ENCODE measurements around the gene PPP1R12A.
A peak's percentile ranks its signal among the peaks of the same experiment; 100 is the strongest.

PPP1R12A gene

DNA sequence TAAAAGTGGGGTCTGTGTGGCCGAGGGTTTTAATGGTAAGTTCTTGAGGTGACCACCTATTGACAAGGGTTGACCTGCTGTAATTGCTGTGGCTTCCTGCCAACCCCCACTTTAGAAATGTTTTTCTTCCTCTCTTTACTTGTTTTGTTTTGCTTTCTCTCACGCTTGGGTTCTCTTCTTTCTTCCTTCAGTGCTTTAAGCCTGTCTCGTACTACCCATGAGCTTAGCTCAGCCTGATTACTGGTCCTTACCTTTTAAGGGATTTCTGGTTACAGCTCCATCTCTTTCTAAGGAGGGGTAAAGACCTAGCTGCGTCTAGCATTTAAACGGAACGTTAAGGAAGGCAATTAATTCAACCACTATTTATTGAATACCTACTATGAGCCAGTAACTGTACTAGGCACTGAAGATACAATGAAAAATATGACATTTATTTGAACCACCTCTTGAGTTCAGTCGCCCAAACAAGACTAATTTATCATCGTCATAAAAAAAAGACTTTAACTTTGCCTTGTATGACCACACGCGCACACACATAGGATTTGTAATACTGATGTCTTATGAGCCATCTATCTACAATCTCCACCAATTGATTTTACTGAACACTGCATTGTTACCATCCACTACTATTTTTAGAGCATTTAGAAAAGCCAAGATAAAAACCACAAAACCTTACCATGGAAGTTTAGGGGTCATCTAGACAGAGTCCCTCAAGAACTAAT is 888 bp upstream of the PPP1R12A start:
- DNase-seq (ENCODE audit: low read depth), result no peak

DNA sequence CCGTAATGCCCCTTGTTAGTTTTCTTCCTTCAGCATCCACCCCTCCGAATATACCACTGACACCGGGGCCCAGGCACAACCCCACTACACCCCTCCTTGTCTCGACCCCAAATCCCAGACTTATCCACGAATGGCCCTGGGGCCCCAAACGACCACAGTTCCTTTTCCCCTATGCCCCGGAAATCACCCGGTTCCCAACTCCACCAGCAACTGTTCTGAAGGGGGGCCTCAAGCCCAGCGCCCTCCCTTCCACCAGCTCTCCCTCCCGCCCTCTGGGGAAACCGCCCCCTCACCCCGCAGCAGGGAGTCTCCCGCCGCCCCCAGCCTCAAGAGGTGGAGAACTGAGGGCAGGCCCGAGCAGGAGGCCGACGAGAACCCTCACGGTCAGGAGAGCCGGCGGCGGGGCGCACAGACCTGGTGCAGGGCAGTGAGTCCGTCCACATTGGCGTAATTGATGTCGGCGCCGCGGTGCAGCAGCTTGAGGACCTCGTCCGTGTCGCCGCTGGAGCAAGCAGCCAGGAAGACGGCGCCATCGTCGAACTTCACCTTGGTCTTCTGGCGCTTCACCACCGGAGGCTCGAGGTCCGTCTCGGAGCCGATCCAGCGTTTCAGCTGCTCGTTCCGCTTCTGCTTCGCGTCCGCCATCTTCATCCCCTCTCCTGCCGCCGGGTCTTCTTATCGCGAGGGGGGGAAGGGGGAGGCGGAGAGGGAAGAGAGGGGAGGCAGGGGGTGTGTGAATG is 446 bp downstream of the PPP1R12A start:
- DNase-seq (ENCODE audit: low read depth), result peak; percentile 36

DNA sequence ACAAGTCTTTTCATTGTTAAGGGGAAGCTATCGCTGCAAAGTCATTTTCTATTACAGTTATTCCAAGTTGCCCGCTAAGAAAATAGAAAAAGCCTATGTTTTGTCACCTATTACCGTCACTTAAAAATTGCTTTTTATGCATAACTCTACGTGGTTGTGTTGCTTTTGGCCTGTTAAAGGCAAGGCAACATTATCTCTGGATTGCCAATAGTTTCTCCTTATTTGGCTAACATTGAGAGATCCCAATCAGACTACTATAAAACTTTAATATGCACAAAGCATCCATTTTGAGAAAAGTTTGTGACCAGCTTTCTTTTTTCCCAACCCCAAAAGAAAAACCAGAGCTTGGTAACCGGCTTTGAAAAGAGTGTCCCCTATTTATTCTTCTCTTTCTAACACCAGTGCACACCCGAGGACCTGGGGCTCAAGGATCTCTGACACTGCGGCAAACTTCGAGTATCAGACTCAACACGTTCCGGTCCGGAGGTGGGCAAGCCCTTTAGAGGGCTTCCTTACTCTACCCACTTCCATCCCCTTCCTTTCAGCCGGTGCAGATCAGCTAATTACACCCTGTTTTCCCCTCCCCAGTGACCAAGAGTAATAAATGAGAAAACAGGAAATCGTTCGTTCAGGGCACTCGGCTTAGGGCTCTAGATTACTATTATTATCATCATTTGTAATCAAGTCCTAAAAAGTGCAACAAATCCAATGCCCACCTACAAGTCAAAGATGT is 1.2 kb downstream of the PPP1R12A start:
- no peak for DNase-seq (ENCODE audit: low read depth)

DNA sequence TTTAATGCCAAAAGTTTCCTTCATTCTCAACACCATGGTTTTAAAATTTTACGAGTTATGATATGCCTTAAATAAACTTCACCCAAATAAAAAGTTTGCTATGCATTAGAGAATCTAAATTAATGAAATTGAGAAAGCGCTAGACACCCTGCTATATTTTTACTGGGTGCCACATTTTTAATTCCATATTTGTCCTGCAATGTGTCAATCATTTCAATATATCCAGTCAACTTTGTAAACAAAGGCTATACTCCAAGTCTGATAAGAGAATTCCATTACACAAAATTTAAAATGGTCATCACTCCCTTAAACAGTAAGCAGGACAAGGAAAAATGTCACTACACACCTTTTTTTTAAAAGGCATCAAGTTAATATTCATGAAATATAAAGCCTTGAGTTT is 1.9 kb downstream of the PPP1R12A start:
- DNase-seq (ENCODE audit: low read depth), result no peak

DNA sequence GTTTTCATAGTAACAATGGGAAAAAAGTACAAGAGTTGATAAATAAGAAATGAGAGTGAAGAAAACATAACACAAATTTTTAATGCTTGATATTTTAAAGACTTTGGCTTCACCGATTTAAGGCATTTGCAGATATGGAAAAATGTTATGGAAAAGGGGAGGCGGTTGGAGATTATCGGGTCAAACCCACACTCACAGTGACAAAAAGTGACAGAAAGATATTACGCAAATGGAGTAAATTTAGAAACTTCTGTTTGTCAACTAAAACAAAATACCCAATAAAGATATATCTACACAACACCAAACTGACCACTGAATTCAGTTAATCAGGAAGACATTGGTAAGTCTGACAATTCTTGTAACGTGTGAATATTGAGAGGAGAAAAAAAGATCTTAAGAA is 2.5 kb downstream of the PPP1R12A start:
- no peak for DNase-seq (ENCODE audit: low read depth)

DNA sequence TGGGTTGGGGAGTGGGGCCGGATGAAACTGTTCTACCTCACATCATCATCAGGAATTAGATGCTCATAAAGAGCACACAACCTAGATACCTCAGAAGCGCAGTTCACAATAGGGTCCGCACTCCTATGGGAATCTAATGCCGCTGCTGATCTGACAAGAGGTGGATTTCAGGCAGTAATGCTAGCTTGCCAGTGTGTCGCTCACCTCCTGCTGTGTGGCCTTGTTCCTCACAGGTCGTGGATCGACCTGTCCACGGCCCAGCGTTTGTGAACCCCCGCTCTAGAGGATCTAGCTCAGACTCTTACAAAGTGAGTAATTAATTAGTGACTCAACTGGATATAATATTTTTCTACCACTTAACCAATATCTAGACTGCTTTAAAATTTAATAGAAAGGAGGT is 5.8 kb downstream of the PPP1R12A start:
- no peak for DNase-seq (ENCODE audit: low read depth)

DNA sequence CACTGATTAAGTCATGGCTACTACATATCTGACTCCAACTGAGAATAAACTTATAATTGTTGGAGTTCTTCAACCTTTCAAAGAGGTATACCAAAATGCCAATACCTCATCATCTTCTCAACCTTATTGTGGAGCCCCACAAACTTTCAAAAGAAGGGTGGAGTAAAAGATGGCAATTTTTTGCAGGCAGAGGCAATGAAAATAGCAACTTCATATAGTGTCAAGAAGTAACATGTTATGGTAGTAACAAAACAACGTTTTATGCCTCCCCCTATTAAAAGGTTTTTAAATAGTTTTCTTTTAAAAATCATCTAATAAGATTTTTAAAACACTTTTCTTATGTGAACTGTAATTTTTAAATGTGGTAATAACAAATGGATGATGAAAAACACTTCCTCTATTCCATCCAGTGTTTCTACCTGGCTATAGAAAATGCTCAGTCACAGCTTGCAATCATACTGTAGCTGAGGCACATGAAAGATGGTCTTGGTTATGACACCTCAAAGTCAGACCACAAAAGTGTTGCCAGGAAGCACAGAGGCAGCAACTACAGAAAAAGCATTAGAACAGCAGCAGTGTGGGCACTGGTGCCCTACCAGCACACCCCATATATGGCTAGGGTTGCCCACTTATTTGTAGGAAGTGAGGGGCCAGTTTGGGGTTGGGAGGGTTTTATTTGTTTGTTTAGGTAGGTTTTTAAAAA is 7.0 kb downstream of the PPP1R12A start:
- peak; percentile 35 for DNase-seq (ENCODE audit: low read depth)

DNA sequence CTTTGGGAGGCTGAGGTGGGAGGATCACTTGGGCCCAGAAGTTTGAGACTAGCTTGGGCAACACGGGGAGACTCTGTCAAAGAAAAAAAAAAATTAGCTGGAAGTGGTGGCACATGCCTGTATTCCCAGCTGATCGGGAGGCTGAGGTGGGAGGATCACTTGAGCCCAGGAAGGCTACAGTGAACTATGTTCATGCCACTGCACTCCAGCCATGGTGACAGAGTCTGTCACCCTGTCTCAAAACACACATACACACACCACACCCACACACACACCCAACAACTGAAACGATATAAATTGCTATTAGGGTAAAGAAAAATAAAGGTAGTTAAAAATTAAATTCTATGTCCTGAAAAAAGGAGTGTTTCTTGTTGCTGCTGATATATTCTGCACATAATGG is 7.9 kb downstream of the PPP1R12A start:
- no peak for DNase-seq (ENCODE audit: low read depth)

DNA sequence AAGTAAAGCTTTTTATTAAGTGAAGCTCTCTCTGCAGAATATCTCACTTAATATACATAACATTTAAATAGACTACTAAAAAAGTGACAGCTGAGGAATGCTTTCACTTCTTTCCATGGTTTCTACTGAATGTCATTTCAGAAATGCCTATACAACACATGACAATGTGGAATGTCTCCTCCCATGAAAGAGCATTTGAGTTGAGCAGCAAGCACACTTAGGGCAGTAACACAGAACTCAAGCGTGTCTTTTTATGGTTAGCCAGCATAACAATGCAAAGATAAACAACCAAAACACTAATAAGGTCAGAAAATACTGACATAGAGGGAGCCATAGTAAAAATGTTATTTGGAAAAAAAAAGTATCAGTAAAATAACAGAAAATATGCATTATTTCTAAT is 9.4 kb downstream of the PPP1R12A start:
- DNase-seq (ENCODE audit: low read depth), result no peak

DNA sequence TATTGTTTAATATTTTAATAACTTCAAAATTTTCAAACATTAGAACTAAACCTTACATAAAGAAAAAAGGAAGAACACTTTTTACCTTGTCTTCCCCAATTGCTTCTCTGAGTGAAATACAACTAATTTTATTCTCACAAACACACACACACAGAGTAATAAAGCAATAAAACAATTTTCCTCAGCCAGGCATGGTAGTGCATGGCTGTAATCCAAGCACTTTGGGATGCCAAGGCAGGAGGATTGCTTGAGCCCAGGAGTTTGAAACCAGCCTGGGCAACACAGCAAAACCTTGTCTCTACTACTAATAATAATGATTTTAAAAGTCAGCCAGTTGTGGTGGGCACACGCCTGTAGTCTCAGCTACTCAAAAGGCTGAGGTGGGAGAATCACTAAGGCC is 13.1 kb downstream of the PPP1R12A start:
- no peak for DNase-seq (ENCODE audit: low read depth)

DNA sequence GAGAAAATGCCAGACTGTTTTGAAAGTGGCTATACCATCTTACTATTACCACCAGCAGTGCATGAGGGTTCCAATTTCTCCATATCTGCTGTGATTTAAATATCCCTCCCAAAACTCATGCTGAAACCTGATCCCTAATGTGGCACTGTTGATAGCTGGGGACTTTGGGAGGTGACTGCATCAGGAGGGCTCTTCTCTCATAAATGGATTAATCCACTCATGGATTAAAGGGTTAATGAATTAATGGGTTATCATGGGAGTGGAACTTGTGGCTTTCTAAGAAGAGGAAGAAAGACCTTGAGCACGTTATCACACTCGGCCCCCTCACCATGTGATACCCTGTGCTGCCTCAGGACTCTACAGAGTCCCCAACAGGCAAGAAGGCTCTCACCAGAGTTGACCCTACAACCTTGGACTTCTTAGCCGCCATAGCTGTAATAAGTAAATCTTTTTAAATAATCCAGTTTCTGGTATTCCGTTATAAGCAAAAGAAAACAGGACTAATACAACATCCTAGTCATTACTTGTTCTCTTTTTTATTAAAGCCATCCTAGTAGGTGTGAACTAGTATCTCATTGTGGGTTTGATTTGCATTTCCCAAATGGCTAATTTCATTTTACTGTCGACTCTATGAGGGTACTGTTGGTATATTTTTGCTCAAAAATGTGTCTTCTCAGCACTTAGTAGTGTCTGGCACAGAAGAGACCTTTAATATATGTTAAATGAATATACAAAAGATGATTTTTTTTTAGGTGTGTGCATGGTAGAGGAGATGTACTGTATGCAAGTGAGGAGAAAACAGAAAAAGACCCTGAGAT is 14.3 kb downstream of the PPP1R12A start:
- DNase-seq (ENCODE audit: low read depth), result no peak

DNA sequence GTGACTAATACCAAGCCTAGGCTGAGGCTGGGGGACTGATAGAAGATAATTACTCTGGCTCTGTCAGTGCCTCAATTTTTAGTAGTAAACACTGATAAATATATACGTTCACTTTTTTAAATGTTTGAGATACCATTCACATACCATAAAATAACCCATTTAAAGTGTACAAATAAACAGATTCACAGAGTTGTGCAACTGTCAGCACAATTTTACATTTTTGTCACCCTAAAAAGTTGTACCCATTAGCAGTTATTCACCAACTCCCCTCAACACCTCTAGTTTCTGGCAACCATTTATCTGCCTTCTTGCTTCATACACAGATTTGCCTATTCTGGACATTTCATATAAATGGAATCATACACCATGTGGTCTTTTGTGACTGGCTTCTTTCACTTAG is 15.1 kb downstream of the PPP1R12A start:
- no peak for DNase-seq (ENCODE audit: low read depth)

DNA sequence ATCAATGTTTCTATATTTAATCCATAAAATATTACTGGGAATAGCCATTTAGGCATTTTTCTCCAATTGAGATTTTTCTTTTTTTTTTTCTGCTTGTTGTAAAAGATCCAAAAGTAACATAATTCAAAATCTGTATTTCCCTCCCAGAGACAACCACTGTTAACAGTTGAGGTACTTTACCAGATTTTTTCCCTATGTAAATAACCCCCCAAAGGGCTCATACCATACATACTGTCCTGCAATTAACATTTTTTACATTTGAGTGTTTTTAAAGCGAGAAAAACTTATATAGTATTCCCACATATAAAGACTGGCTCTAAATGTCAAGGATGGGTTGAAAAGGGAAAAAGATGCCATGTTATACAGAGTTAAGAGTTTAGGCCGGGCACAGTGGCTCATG is 18.1 kb downstream of the PPP1R12A start:
- DNase-seq (ENCODE audit: low read depth), result no peak

DNA sequence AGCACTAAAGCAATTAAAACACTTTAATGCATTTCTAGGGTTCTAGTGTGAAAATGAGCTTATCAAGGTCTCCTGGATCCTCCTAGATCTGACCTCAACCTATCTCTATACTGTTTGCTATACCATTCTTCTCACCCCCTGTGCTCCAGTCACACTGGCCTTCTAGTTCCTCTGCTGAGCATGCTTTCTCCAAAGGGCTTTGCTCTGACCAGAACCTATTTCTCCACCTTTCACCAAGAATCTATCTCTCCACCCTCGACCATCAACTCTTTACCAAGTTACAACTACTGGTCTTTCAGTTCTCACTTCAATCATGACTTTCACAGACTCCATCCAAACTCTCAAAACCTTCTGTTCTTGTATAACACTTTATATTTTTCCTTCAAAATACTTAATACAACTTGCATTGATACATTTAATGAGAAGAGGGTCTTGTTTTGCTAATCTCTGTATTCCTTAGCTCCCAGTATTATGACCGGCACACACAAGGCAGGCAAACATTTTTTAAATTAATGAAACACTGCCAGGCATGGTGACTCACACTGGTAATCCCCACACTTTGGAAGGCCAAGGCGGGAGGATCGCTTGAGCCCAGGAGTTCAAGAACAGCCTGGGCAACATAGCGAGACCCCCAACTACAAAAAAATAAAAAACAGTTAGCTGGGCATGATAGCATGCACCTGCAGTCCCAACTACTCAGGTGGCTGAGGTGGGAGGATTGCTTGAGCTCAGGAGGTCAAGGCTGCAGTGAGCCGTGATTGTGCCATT is 22.8 kb downstream of the PPP1R12A start:
- DNase-seq (ENCODE audit: low read depth), result no peak

DNA sequence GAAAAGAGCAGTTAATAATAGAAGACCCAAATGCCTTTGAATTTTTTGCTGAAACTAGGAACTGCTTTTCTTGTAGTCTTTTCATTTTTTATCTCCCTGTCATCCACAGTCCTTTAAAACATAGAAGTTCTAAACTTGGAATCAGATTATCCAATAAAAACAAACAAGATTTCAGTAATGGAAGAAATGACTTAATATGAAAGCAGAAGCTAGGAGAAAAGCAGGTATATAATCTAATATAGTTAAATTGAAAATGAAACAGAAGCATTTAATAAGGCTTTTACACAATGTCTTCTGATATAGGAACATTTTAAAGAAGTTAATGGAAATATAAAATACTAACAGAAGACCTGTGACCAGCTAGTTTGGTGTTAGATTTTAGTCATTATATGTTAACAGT is 26.5 kb downstream of the PPP1R12A start:
- DNase-seq (ENCODE audit: low read depth), result no peak

DNA sequence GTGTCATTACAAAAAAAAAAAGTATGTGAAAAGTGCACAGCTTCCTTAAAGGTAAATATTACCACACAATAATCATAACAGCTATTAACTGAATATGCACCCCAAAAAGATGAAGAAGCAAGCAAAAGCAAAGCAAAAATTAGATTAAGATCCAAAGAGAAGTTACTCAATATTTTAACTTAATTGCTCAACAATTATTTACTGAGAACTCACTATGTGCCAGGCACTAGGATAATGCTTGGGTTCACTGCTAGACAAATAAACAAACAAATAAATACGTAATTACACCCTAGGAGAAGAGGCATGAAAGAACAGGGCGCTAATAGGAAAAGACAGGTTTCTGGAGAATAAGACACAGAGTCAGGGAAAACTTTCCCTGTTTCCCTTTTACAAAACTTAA is 33.4 kb downstream of the PPP1R12A start:
- no peak for DNase-seq (ENCODE audit: low read depth)

DNA sequence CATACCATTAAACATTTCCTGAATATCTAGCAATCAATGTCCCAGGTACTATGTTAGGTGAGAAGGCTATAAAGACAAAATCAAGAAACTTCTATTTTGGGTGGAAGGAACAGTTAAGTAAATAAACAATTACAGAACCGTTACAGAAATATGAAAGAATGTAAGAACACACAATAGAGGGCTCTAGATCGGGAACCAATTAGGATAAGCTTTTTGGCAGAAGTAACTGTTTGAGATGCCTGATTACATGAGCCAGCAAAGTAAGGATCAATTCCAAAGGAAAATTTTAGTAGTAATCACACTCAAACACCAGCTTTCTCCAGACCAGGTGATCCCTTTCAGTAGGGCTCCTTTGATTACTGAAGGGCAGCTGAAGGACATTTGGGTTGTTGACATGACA is 33.9 kb downstream of the PPP1R12A start:
- no peak for DNase-seq (ENCODE audit: low read depth)

DNA sequence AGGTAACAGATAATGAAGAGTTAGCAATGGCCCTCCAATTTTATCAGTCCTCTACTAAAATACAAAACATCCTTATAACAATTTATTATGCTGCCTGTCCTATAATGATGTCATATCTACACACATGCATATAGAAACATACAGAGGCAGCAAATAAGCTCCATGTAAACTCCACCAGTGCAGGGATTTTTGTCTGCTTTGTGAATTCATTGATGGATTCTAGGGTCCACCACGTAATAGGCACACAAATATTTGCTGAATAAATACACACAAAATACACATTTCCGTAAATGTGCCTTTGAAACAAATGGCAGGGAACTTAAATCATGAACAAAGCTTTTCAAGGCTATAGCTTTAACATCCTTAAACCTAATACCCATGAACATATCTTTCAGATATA is 34.7 kb downstream of the PPP1R12A start:
- no peak for DNase-seq (ENCODE audit: low read depth)

DNA sequence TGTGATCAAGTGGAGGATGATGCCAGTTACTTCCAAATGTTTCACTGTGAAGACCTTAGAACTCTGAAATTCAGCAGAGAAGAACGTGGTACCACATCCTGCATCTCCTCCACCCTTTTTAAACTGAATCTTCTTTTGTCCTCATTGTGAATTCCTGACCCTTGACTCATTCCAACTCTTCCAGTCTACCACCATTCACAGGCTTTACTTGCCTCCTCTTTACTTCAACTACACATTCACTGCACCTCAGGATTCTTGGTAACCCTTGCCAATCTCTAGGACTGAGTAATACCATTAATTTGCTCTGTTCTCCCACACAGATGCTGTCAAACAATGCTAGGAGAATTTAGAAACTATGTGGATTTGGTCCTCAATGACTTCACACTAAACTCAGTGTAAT is 37.3 kb downstream of the PPP1R12A start:
- no peak for DNase-seq (ENCODE audit: low read depth)

DNA sequence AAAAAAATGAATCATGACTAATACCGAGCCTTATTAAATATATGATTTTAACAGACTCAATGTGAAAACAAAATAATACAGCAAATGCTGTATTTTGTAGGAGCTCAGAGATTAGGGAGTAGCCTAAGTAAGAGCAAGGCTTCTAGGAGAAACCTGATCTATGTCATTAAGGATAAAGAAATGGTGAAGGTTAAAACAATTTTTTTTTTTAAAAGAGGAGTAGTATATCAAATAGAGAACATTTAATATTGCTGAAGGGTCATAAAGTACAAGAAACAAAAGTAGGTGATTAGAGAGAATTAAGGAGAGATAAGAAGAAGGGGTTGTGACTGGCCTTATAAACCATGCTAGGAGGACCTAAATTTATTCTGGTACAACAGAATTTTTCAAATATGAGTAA is 39.1 kb downstream of the PPP1R12A start:
- no peak for DNase-seq (ENCODE audit: low read depth)

DNA sequence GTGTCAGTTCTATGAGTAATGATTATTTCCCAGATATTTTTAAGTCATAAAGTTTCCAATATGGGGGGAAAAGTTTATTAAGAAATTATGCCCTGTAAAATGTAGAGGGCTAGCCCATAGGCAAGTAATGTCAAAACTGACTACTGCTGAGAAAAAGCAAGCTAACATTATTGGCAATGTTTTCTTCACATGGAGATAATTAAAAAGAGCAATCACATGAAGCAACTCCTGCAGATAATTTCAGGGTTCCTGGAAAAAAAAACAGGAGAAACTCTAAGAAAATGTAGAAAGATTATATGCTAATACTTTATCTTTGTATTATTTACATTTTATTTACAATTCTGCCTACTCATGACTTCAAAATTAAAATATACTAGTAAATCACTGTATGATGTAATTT is 39.8 kb downstream of the PPP1R12A start:
- DNase-seq (ENCODE audit: low read depth), result no peak

Measured in stimulated activated CD4-positive, alpha-beta T cell treated with anti-CD3 and anti-CD28 coated beads, Interleukin-2, amount 100 ng/mL, for 4 hours (primary cell).